ENCODE measurements around the gene UGT2B10.
"Not testable (repeated sequence)": the region's sequence is repeated elsewhere in the genome, so short reads cannot be mapped to it uniquely, and the experiment has no call there.

The UGT2B10 gene

GRCh38 chr4:68815617-68816409 lies at the start of gene UGT2B10:
UGT2B10 (plus strand) TSS chr4:68815994; CDS start chr4:68816020, 26 bp downstream.
- in situ Hi-C loops (cut with MboI; ENCODE audit: low pct_unique_long_range_greater_than_20kb, low sequenced_read_pairs, unreplicated experiment); DNase-seq (ENCODE audit: low spot score): not testable (repeated sequence)

- in situ Hi-C loops (cut with MboI; ENCODE audit: low pct_unique_long_range_greater_than_20kb, low sequenced_read_pairs, unreplicated experiment); DNase-seq (ENCODE audit: low spot score): not testable (repeated sequence)
Observed at GRCh38 chr4:68771836-68772235, 44.0 kb upstream of the UGT2B10 start.

- no peak for TF ChIP-seq CTCF (IDR thresholded peaks at IDR 0.05; ENCODE audit: extremely low read depth, insufficient read depth, missing control alignments)
- in situ Hi-C loops (cut with MboI; ENCODE audit: low pct_unique_long_range_greater_than_20kb, low sequenced_read_pairs, unreplicated experiment) = no loop called here
Observed at GRCh38 chr4:68773699-68774098, 42.1 kb upstream of the UGT2B10 start.

DNA sequence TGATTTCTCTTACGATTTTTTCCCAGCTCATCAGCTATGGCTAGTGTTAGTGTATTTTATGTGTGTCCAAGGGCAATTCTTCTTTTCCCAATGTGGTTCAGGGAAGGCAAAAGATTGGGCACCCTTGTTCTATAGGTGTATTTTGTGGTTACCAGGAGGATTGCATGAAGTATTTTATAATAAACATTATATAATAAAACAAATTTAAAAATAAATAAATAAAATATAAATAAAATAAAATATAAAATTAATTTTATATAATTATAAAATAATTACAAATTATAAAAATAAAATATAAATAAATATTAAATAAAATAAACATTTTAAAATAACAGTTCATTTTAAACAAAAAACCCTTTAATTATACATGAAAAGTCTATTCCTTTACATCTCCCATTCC lies 35.6 kb upstream of the UGT2B10 start:
- no peak for DNase-seq (ENCODE audit: low spot score)
- in situ Hi-C loops (cut with MboI; ENCODE audit: low pct_unique_long_range_greater_than_20kb, low sequenced_read_pairs, unreplicated experiment) = no loop called here
- no peak for TF ChIP-seq CTCF (IDR thresholded peaks at IDR 0.05; ENCODE audit: extremely low read depth, insufficient read depth, missing control alignments)

More at GRCh38 chr4:68773699-68774098, 42.1 kb upstream of the UGT2B10 start:
- no peak for DNase-seq (ENCODE audit: low spot score)

- DNase-seq (ENCODE audit: low spot score) = no peak
- no peak for TF ChIP-seq CTCF (IDR thresholded peaks at IDR 0.05; ENCODE audit: extremely low read depth, insufficient read depth, missing control alignments)
- in situ Hi-C loops (cut with MboI; ENCODE audit: low pct_unique_long_range_greater_than_20kb, low sequenced_read_pairs, unreplicated experiment) = no loop called here
Observed at GRCh38 chr4:68797048-68797447, 18.7 kb upstream of the UGT2B10 start.

DNA sequence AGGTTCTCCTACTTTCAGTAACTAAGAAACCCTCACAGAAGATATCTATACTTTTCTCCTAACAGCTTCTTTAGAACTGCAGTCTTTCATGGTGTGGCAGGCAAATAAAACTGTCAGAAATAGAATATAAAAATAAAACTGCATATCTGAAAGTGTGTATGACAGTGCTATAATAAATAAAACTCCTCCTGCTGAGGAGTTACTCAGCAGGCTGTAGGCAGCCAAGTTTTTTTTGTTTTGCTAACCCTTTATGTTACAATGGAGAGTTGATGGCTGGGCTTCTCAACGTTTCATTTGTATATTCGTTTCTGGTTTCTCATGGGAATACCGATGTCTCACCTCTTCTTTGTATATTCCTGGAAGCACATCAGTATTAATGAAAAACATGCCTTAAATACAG lies 18.2 kb upstream of the UGT2B10 start:
- no peak for TF ChIP-seq CTCF (IDR thresholded peaks at IDR 0.05; ENCODE audit: extremely low read depth, insufficient read depth, missing control alignments)
- no peak for DNase-seq (ENCODE audit: low spot score)
- in situ Hi-C loops (cut with MboI; ENCODE audit: low pct_unique_long_range_greater_than_20kb, low sequenced_read_pairs, unreplicated experiment) = no loop called here

DNA sequence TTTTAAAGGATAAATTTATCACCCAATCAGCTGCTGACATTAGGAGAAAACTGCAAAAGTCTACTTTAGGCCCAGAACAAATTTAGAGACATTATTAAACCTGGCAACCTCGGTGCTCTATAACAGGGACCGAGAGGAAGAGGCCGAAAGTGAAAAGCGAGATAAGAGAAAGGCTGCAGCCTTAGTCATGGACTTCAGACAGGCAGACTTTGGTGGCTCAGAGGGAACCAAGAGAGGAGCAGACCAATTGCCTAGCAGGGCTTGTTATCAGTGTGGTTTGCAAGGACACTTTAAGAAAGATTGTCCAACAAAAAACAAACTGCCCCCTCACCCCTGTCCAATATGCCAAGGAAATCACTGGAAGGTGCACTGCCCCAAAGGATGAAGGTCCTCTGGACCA lies 12.8 kb upstream of the UGT2B10 start:
- TF ChIP-seq CTCF (IDR thresholded peaks at IDR 0.05; ENCODE audit: extremely low read depth, insufficient read depth, missing control alignments) = no peak
- in situ Hi-C loops (cut with MboI; ENCODE audit: low pct_unique_long_range_greater_than_20kb, low sequenced_read_pairs, unreplicated experiment) = no loop called here
- DNase-seq (ENCODE audit: low spot score) = no peak

Data from GM13977 (cell line).